ENCODE data around the gene CAMTA1. TPM values are rescaled to one million over a fixed set of nuclear protein-coding genes. Genes with fewer than 3 reads are reported as not detected.

Gene CAMTA1
- total RNA-seq, 2 experiments from 2014 or later, result 43.9 to 73.3 TPM

- Histone ChIP-seq H3K4me2 (ENCODE audit: low read length) (no peak overlapping the region), H3K9me3 (ENCODE audit: low read length) (no peaks in the 10 kb centered on the region), H3K9me2 (ENCODE audit: insufficient read depth, low read length) (no peaks in the 10 kb centered on the region), H3K79me2 (ENCODE audit: insufficient read depth, low read depth, low read length) (no peaks in the 10 kb centered on the region), H2AFZ (ENCODE audit: low read length) (no peak overlapping the region), H4K20me1 (ENCODE audit: insufficient read depth, low read length) (no peaks in the 10 kb centered on the region; the same call in 1 of the 2 replicates), H3K4me1 (ENCODE audit: insufficient read depth, low read length, poor library complexity, severe bottlenecking) (no peaks in the 10 kb centered on the region), H3K27ac (ENCODE audit: low read depth, low read length, poor library complexity, severe bottlenecking) (no peak overlapping the region), H3K36me3 (ENCODE audit: insufficient read depth, low read length) (no peaks in the 10 kb centered on the region), H3K4me3 (ENCODE audit: low read depth, low read length, poor library complexity, severe bottlenecking) (no peak overlapping the region)
- ChIA-PET POLR2A (no interaction called here), CTCF (ENCODE audit: unreplicated experiment) (no interaction called here)
- intact Hi-C loops (cut with micrococcal nuclease; ENCODE audit: unreplicated experiment), result loop anchor here (2.0 to 5.0 kb wide), 2 partner anchors 173 to 603 kb away; no protein-coding TSS in a partner anchor
- no TSS peak for BruUV-seq (replicated peaks)
- no peak for DNase-seq (ENCODE audit: low spot score)
- no peak for TF ChIP-seq EZH2phosphoT487 (IDR thresholded peaks at IDR 0.05; ENCODE audit: borderline replicate concordance, low read depth, low read length)
- TF ChIP-seq CTCF (conservative IDR thresholded peaks at IDR 0.05; ENCODE audit: low read length), result no peak
These were observed 258.7 kb downstream of the CAMTA1 start for GRCh38 chr1:7043719-7044535.

- H3K9me3 ChIP-seq (ENCODE audit: low read length), result no peaks in the 10 kb centered on the region
- no peak overlapping the region for H3K4me2 ChIP-seq (ENCODE audit: low read length)
- no peak overlapping the region for H3K27ac ChIP-seq (ENCODE audit: low read depth, low read length, poor library complexity, severe bottlenecking)
- no peaks in the 10 kb centered on the region for H3K79me2 ChIP-seq (ENCODE audit: insufficient read depth, low read depth, low read length)
- no peaks in the 10 kb centered on the region; the same call in 1 of the 2 replicates for H4K20me1 ChIP-seq (ENCODE audit: insufficient read depth, low read length)
- DNase-seq (ENCODE audit: low spot score), result no peak
- no peaks in the 10 kb centered on the region for H3K36me3 ChIP-seq (ENCODE audit: insufficient read depth, low read length)
- intact Hi-C loops (cut with micrococcal nuclease; ENCODE audit: unreplicated experiment), result no loop called here
- H3K4me1 ChIP-seq (ENCODE audit: insufficient read depth, low read length, poor library complexity, severe bottlenecking), result no peaks in the 10 kb centered on the region
- H3K4me3 ChIP-seq (ENCODE audit: low read depth, low read length, poor library complexity, severe bottlenecking), result no peak overlapping the region
- CTCF ChIA-PET (ENCODE audit: unreplicated experiment), result no interaction called here
- no peak overlapping the region for H2AFZ ChIP-seq (ENCODE audit: low read length)
- TF ChIP-seq EZH2phosphoT487 (IDR thresholded peaks at IDR 0.05; ENCODE audit: borderline replicate concordance, low read depth, low read length), result no peak
- no peak for TF ChIP-seq CTCF (conservative IDR thresholded peaks at IDR 0.05; ENCODE audit: low read length)
- BruUV-seq (replicated peaks), result no TSS peak
- H3K9me2 ChIP-seq (ENCODE audit: insufficient read depth, low read length), result no peaks in the 10 kb centered on the region
- POLR2A ChIA-PET, result no interaction called here
These were observed 260.6 kb downstream of the CAMTA1 start for GRCh38 chr1:7045897-7046296.

GRCh38 chr1:7046314-7046713, 261.1 kb downstream of the CAMTA1 start:
- TF ChIP-seq CTCF (conservative IDR thresholded peaks at IDR 0.05; ENCODE audit: low read length), result no peak
- no peak for TF ChIP-seq EZH2phosphoT487 (IDR thresholded peaks at IDR 0.05; ENCODE audit: borderline replicate concordance, low read depth, low read length)
- Histone ChIP-seq H3K36me3 (ENCODE audit: insufficient read depth, low read length) (no peaks in the 10 kb centered on the region), H3K4me1 (ENCODE audit: insufficient read depth, low read length, poor library complexity, severe bottlenecking) (no peaks in the 10 kb centered on the region), H3K9me3 (ENCODE audit: low read length) (no peaks in the 10 kb centered on the region), H3K4me2 (ENCODE audit: low read length) (no peak overlapping the region), H3K9me2 (ENCODE audit: insufficient read depth, low read length) (no peaks in the 10 kb centered on the region), H3K27ac (ENCODE audit: low read depth, low read length, poor library complexity, severe bottlenecking) (no peak overlapping the region), H4K20me1 (ENCODE audit: insufficient read depth, low read length) (no peaks in the 10 kb centered on the region; the same call in 1 of the 2 replicates), H3K4me3 (ENCODE audit: low read depth, low read length, poor library complexity, severe bottlenecking) (no peak overlapping the region), H2AFZ (ENCODE audit: low read length) (no peak overlapping the region), H3K79me2 (ENCODE audit: insufficient read depth, low read depth, low read length) (no peaks in the 10 kb centered on the region)
- no peak for DNase-seq (ENCODE audit: low spot score)
- CTCF ChIA-PET (ENCODE audit: unreplicated experiment), result no interaction called here
- BruUV-seq (replicated peaks), result no TSS peak
- intact Hi-C loops (cut with micrococcal nuclease; ENCODE audit: unreplicated experiment), result no loop called here
- POLR2A ChIA-PET, result no interaction called here
